ENCODE results near the gene MYRFL.
"Not testable (repeated sequence)": the region's sequence is repeated elsewhere in the genome, so short reads cannot be mapped to it uniquely, and the experiment has no call there.

Gene MYRFL

DNA sequence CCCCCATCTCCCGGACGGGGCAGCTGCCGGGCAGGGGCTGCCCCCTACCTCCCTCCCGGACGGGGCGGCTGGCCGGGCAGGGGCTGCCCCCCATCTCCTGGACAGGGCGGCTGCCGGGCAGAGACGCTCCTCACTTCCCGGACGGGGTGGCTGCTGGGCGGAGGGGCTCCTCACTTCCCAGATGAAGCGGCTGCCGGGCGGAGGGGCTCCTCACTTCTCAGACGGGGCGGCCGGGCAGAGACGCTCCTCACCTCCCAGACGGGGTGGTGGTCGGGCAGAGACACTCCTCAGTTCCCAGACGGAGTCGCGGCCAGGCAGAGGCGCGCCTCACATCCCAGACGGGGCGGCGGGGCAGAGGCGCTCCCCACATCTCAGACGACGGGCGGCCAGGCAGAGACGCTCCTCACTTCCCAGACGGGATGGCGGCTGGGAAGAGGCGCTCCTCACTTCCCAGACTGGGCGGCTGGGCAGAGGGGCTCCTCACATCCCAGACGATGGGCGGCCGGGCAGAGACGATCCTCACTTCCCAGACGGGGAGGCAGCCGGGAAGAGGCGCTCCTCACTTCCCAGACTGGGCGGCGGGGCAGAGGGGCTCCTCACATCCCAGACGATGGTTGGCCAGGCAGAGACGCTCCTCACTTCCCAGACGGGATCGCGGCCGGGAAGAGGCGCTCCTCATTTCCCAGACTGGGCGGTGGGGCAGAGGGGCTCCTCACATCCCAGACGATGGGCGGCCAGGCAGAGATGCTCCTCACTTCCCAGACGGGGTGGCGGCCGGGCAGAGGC, 28.3 kb downstream of the MYRFL start:
- not testable (repeated sequence) for H3K79me1 ChIP-seq (ENCODE audit: low read length); H3K23ac ChIP-seq (ENCODE audit: low read length); H3K4me3 ChIP-seq (ENCODE audit: low read depth, low read length); H3K36me3 ChIP-seq (ENCODE audit: control insufficient read depth in 1 of 2, insufficient read depth in 2 of 2, low read length in 2 of 2); H4K91ac ChIP-seq (ENCODE audit: low read depth, low read length); H3K4me2 ChIP-seq (ENCODE audit: low read length); H3K9me3 ChIP-seq (ENCODE audit: insufficient read depth, low read depth, low read length); H3K79me2 ChIP-seq (ENCODE audit: control insufficient read depth, insufficient read depth, low read length, poor library complexity); H3K18ac ChIP-seq (ENCODE audit: low read length); H3K27ac ChIP-seq (ENCODE audit: low read depth, low read length); H3K4me1 ChIP-seq (ENCODE audit: control insufficient read depth in 1 of 2, insufficient read depth in 2 of 2, low read length in 2 of 2); H3K9ac ChIP-seq (ENCODE audit: low read length); H2AK5ac ChIP-seq (ENCODE audit: low read length); H2AFZ ChIP-seq (ENCODE audit: insufficient read depth, low read length, poor library complexity); H3K27me3 ChIP-seq (ENCODE audit: insufficient read depth, low read length); H3K14ac ChIP-seq (ENCODE audit: low read length); H4K12ac ChIP-seq (ENCODE audit: low read depth, low read length); H2BK5ac ChIP-seq (ENCODE audit: low read depth, low read length, poor library complexity); H4K8ac ChIP-seq (ENCODE audit: low read depth, low read length); DNase-seq; H3K4ac ChIP-seq (ENCODE audit: low read depth, low read length); H2BK12ac ChIP-seq (ENCODE audit: low read length); H2BK120ac ChIP-seq (ENCODE audit: insufficient read depth, low read length, poor library complexity)
- WGBS (ENCODE audit: extremely low coverage, insufficient coverage, insufficient read length), result no CpG with 5 or more reads among the region's 61 CpGs

DNA sequence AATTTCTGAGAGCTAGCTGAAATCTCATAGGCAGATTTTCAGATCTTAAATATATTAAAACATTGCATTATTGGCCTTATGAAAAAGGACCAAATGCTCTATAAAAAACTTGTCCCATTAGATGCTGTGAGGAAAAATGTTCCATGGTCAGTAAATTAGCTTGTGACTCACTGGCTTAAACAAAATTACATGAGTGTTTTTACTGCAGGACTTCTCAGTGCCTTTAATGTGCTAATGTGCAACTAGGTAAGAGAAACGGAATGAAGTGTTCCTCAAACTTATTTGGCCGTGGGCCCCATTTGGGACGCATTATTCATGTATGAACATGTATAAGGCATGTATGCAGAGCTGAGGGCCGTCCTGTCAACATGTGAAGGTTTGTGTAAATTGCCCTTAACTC, 41.7 kb downstream of the MYRFL start:
- Histone ChIP-seq H2AK5ac (ENCODE audit: low read length) (no peak overlapping the region), H4K12ac (ENCODE audit: low read depth, low read length) (no peak overlapping the region), H3K9me3 (ENCODE audit: insufficient read depth, low read depth, low read length) (peaks cover 2% of the 10 kb centered on the region), H3K79me1 (ENCODE audit: low read length) (no peaks in the 10 kb centered on the region), H3K9ac (ENCODE audit: low read length) (no peak overlapping the region), H3K27me3 (ENCODE audit: insufficient read depth, low read length) (no peaks in the 10 kb centered on the region), H3K4me2 (ENCODE audit: low read length) (no peak overlapping the region), H2BK120ac (ENCODE audit: insufficient read depth, low read length, poor library complexity) (no peak overlapping the region), H3K4me3 (ENCODE audit: low read depth, low read length) (no peak overlapping the region), H4K8ac (ENCODE audit: low read depth, low read length) (no peak overlapping the region), H3K4me1 (ENCODE audit: control insufficient read depth in 1 of 2, insufficient read depth in 2 of 2, low read length in 2 of 2) (no peaks in the 10 kb centered on the region), H4K91ac (ENCODE audit: low read depth, low read length) (no peak overlapping the region), H3K4ac (ENCODE audit: low read depth, low read length) (no peak overlapping the region), H3K18ac (ENCODE audit: low read length) (no peak overlapping the region), H2BK5ac (ENCODE audit: low read depth, low read length, poor library complexity) (no peak overlapping the region), H3K27ac (ENCODE audit: low read depth, low read length) (no peak overlapping the region), H2AFZ (ENCODE audit: insufficient read depth, low read length, poor library complexity) (no peak overlapping the region), H3K79me2 (ENCODE audit: control insufficient read depth, insufficient read depth, low read length, poor library complexity) (no peaks in the 10 kb centered on the region), H2BK12ac (ENCODE audit: low read length) (no peak overlapping the region), H3K36me3 (ENCODE audit: control insufficient read depth in 1 of 2, insufficient read depth in 2 of 2, low read length in 2 of 2) (no peaks in the 10 kb centered on the region), H3K23ac (ENCODE audit: low read length) (no peak overlapping the region), H3K14ac (ENCODE audit: low read length) (no peak overlapping the region)
- DNase-seq, result no peak
- no CpG with 5 or more reads among the region's 4 CpGs for WGBS (ENCODE audit: extremely low coverage, insufficient coverage, insufficient read length)

DNA sequence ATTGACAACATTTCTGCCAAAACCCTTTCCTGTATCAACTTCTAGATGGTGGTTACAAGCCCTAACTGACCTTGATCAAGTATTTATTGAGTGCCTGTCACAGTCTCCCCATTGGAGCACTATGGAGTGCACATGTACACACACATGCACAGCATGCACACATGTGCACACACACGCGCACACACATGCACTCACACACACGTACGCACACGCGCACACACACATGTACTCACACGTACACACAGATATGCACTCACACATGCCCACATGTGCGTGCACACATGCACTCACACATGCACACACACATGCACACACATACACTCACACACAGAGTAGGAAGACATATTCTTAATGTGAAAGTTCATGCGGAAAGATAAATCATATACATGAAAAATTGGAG, 43.7 kb downstream of the MYRFL start:
- no peak overlapping the region for H2BK5ac ChIP-seq (ENCODE audit: low read depth, low read length, poor library complexity)
- H2AK5ac ChIP-seq (ENCODE audit: low read length), result no peak overlapping the region
- no peaks in the 10 kb centered on the region for H3K79me2 ChIP-seq (ENCODE audit: control insufficient read depth, insufficient read depth, low read length, poor library complexity)
- H2BK120ac ChIP-seq (ENCODE audit: insufficient read depth, low read length, poor library complexity), result no peak overlapping the region
- no peak for DNase-seq
- H3K14ac ChIP-seq (ENCODE audit: low read length), result no peak overlapping the region
- H3K9ac ChIP-seq (ENCODE audit: low read length), result no peak overlapping the region
- H2BK12ac ChIP-seq (ENCODE audit: low read length), result no peak overlapping the region
- H3K18ac ChIP-seq (ENCODE audit: low read length), result no peak overlapping the region
- H4K12ac ChIP-seq (ENCODE audit: low read depth, low read length), result no peak overlapping the region
- H3K4ac ChIP-seq (ENCODE audit: low read depth, low read length), result no peak overlapping the region
- no peak overlapping the region for H3K27ac ChIP-seq (ENCODE audit: low read depth, low read length)
- no peaks in the 10 kb centered on the region for H3K4me1 ChIP-seq (ENCODE audit: control insufficient read depth in 1 of 2, insufficient read depth in 2 of 2, low read length in 2 of 2)
- H4K91ac ChIP-seq (ENCODE audit: low read depth, low read length), result no peak overlapping the region
- no peak overlapping the region for H4K8ac ChIP-seq (ENCODE audit: low read depth, low read length)
- no peak overlapping the region for H2AFZ ChIP-seq (ENCODE audit: insufficient read depth, low read length, poor library complexity)
- H3K27me3 ChIP-seq (ENCODE audit: insufficient read depth, low read length), result no peaks in the 10 kb centered on the region
- no peaks in the 10 kb centered on the region for H3K79me1 ChIP-seq (ENCODE audit: low read length)
- peaks cover 2% of the 10 kb centered on the region for H3K9me3 ChIP-seq (ENCODE audit: insufficient read depth, low read depth, low read length)
- H3K36me3 ChIP-seq (ENCODE audit: control insufficient read depth in 1 of 2, insufficient read depth in 2 of 2, low read length in 2 of 2), result no peaks in the 10 kb centered on the region
- no peak overlapping the region for H3K4me2 ChIP-seq (ENCODE audit: low read length)
- H3K23ac ChIP-seq (ENCODE audit: low read length), result no peak overlapping the region
- peak overlapping the region; percentile 50 for H3K4me3 ChIP-seq (ENCODE audit: low read depth, low read length)
- no CpG with 5 or more reads among the region's 9 CpGs for WGBS (ENCODE audit: extremely low coverage, insufficient coverage, insufficient read length)

DNA sequence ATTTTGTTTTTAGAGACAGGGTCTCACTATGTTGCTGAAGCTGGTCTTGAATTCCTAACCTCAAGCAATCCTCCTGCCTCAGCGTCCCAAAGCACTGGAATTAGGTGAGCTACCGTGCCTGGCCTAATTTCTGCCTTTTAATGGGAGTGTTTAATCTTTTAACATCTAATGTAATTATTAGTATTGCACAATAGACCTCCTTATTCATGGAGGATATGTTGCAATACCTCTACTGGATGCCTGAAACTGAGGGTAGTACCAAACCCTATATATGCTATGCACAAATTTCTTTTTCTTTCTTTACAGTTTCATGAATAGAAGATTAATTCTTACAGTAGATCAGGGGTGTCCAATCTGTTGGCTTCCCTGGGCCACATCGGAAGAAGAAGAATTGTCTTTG, 47.8 kb downstream of the MYRFL start:
- no CpG with 5 or more reads among the region's 3 CpGs for WGBS (ENCODE audit: extremely low coverage, insufficient coverage, insufficient read length)
- no peak overlapping the region for H3K4ac ChIP-seq (ENCODE audit: low read depth, low read length)
- no peak overlapping the region for H2AK5ac ChIP-seq (ENCODE audit: low read length)
- no peak overlapping the region for H3K18ac ChIP-seq (ENCODE audit: low read length)
- no peak overlapping the region for H2AFZ ChIP-seq (ENCODE audit: insufficient read depth, low read length, poor library complexity)
- H3K14ac ChIP-seq (ENCODE audit: low read length), result no peak overlapping the region
- H3K4me1 ChIP-seq (ENCODE audit: control insufficient read depth in 1 of 2, insufficient read depth in 2 of 2, low read length in 2 of 2), result no peaks in the 10 kb centered on the region
- H2BK120ac ChIP-seq (ENCODE audit: insufficient read depth, low read length, poor library complexity), result no peak overlapping the region
- no peaks in the 10 kb centered on the region for H3K36me3 ChIP-seq (ENCODE audit: control insufficient read depth in 1 of 2, insufficient read depth in 2 of 2, low read length in 2 of 2)
- H3K4me2 ChIP-seq (ENCODE audit: low read length), result no peak overlapping the region
- no peak overlapping the region for H4K91ac ChIP-seq (ENCODE audit: low read depth, low read length)
- no peak overlapping the region for H2BK5ac ChIP-seq (ENCODE audit: low read depth, low read length, poor library complexity)
- H3K9me3 ChIP-seq (ENCODE audit: insufficient read depth, low read depth, low read length), result peaks cover 2% of the 10 kb centered on the region
- peak in 1 of 2 donors; percentile 12 for DNase-seq
- H2BK12ac ChIP-seq (ENCODE audit: low read length), result no peak overlapping the region
- no peak overlapping the region for H4K8ac ChIP-seq (ENCODE audit: low read depth, low read length)
- H3K27me3 ChIP-seq (ENCODE audit: insufficient read depth, low read length), result no peaks in the 10 kb centered on the region
- no peak overlapping the region for H3K23ac ChIP-seq (ENCODE audit: low read length)
- H3K27ac ChIP-seq (ENCODE audit: low read depth, low read length), result no peak overlapping the region
- no peaks in the 10 kb centered on the region for H3K79me2 ChIP-seq (ENCODE audit: control insufficient read depth, insufficient read depth, low read length, poor library complexity)
- no peak overlapping the region for H3K4me3 ChIP-seq (ENCODE audit: low read depth, low read length)
- H4K12ac ChIP-seq (ENCODE audit: low read depth, low read length), result no peak overlapping the region
- no peaks in the 10 kb centered on the region for H3K79me1 ChIP-seq (ENCODE audit: low read length)
- no peak overlapping the region for H3K9ac ChIP-seq (ENCODE audit: low read length)

Data from trophoblast cell (in vitro differentiated cells and primary cell).